Measurements from ENCODE around the gene ANGPTL8. TPM values are rescaled to one million over a fixed set of nuclear protein-coding genes. Genes with fewer than 3 reads are reported as not detected.

The ANGPTL8 gene
- total RNA-seq, 4 donors from 2014 or later = not detected

GRCh38 chr19:11265177-11265784 is 25.9 kb downstream of the ANGPTL8 start:
- no peak for DNase-seq
- H3K9me3 ChIP-seq = no peaks in the 10 kb centered on the region
- H3K36me3 ChIP-seq = no peaks in the 10 kb centered on the region
- H3K4me1 ChIP-seq = peaks cover 0 to 44% (median 2%) of the 10 kb centered on the region in 4 donors
- TF ChIP-seq POLR2A (IDR thresholded peaks at IDR 0.05) = no peak
- TF ChIP-seq CTCF (IDR thresholded peaks at IDR 0.05) = no peak
- H3K27ac ChIP-seq = peak overlapping the region in 3 of 4 donors; percentile 69 to 93 (median 89)
- H3K4me3 ChIP-seq = no peak overlapping the region
- no peaks in the 10 kb centered on the region for H3K27me3 ChIP-seq

- Histone ChIP-seq H3K4me1 (peaks cover 0 to 44% (median 2%) of the 10 kb centered on the region in 4 donors), H3K9me3 (no peaks in the 10 kb centered on the region), H3K27ac (peak overlapping the region in 3 of 4 donors; percentile 69 to 93 (median 89)), H3K27me3 (no peaks in the 10 kb centered on the region), H3K4me3 (no peak overlapping the region), H3K36me3 (no peaks in the 10 kb centered on the region)
- DNase-seq = peak in 2 of 3 donors; percentile 95
- no peak for TF ChIP-seq CTCF (IDR thresholded peaks at IDR 0.05)
- TF ChIP-seq POLR2A (IDR thresholded peaks at IDR 0.05) = peak; percentile 43 to 90
Measured at GRCh38 chr19:11265785-11266236, 26.4 kb downstream of the ANGPTL8 start.

GRCh38 chr19:11267316-11268085 is 28.1 kb downstream of the ANGPTL8 start:
- Histone ChIP-seq H3K27me3 (no peaks in the 10 kb centered on the region), H3K36me3 (no peaks in the 10 kb centered on the region), H3K4me1 (peaks cover 0 to 40% (median 0%) of the 10 kb centered on the region in 4 donors), H3K27ac (no peak overlapping the region), H3K9me3 (no peaks in the 10 kb centered on the region), H3K4me3 (no peak overlapping the region)
- TF ChIP-seq CTCF (IDR thresholded peaks at IDR 0.05) (no peak), POLR2A (IDR thresholded peaks at IDR 0.05) (no peak)
- DNase-seq = no peak

GRCh38 chr19:11268783-11269267 is 29.4 kb downstream of the ANGPTL8 start:
- TF ChIP-seq CTCF (IDR thresholded peaks at IDR 0.05) (no peak), POLR2A (IDR thresholded peaks at IDR 0.05) (no peak)
- peaks cover 0 to 34% (median 0%) of the 10 kb centered on the region in 4 donors for H3K4me1 ChIP-seq
- peak in 1 of 3 donors; percentile 64 for DNase-seq
- H3K9me3 ChIP-seq = no peaks in the 10 kb centered on the region
- no peak overlapping the region for H3K4me3 ChIP-seq
- peak overlapping the region in 2 of 4 donors; percentile 43 to 58 for H3K27ac ChIP-seq
- no peaks in the 10 kb centered on the region for H3K36me3 ChIP-seq
- no peaks in the 10 kb centered on the region for H3K27me3 ChIP-seq

GRCh38 chr19:11269408-11269807 is 30.0 kb downstream of the ANGPTL8 start:
- no peaks in the 10 kb centered on the region for H3K27me3 ChIP-seq
- no peaks in the 10 kb centered on the region for H3K9me3 ChIP-seq
- H3K4me3 ChIP-seq = no peak overlapping the region
- no peak for DNase-seq
- peak overlapping the region in 2 of 4 donors; percentile 30 to 58 for H3K27ac ChIP-seq
- no peaks in the 10 kb centered on the region for H3K36me3 ChIP-seq
- peaks cover 0 to 30% (median 0%) of the 10 kb centered on the region in 4 donors for H3K4me1 ChIP-seq
- TF ChIP-seq CTCF (IDR thresholded peaks at IDR 0.05) (no peak), POLR2A (IDR thresholded peaks at IDR 0.05) (no peak)
